ENCODE measurements around the gene CP.

Gene CP

DNA sequence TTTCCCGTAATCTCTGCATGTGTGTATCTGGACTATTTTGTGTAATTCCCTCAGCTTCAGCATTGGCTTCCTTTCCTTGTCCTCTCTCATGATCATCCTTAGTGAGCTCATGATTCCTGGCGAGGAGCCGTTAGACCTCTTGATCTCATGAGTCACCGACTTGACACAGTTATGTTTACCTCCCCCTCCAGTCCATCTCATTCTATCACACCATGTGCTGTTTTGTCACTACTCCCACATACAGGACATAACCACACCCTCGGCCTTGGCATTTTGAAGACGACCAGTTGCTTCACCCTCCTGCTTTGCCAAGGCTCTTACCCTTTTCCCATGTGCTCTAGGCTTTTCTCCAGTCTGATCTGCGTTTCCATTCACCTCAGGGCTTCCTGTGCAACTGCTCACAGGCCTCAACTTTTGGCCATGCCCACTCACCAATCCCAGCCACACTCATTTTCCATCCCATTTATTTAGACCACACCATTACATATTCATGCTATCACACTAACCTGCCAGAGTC lies 41.5 kb downstream of the CP start:
- no peak for DNase-seq

DNA sequence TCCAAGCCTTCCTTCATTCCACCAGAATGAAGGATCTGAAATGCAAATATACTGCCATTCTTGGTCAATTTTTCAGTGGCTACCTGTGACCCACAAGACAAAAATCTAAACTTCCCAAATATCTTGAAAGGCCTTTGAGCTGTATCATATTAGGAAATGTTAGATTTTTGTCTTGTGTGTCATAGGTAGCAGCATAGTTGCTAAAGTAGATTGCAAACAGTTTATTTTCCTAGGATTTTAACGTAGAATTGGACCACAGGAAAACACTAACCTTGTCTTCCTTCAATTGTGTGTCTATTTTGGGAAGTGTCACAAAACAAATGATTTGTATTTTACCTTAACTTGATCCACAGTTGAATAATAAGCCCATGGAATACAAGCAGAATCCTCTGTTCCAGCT lies 42.4 kb downstream of the CP start:
- no peak for DNase-seq

DNA sequence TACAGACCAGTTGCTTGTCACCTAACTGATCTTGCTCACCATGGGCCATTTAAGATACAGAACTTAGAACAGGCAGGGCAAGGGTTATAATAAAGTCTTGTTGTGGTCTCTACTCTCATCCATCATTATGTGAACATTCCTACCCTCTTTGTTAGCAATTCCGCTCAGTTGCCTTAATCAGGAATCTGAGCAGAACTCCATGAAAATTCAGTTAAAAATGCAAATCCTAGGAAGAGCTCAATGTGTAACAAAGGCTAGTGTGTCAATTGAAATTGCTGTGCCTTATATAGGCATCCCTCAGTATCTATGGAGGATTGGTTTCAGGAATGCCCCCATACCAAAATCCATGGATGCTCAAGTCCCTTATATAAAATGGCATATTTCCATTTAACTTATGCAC lies 44.5 kb downstream of the CP start:
- DNase-seq, result no peak

DNA sequence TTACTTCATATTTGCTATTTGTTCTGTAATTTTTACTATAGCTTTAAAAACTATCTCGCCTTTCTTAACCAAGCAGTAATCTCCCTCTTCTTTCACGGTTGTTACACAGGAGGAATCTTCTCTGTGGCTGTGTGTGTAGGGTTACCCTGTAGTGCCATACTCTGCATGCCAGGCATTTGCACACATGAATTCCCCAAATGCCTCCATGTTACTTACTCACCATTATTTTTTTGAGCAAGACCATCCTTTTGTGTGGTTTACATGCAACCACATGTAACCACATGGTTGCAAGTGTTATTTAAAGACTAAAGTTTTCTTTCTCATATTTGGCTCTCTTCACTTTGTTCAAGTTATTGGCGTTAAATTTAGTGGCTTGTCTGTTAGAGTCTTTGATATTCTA lies 46.7 kb downstream of the CP start:
- no peak for DNase-seq

DNA sequence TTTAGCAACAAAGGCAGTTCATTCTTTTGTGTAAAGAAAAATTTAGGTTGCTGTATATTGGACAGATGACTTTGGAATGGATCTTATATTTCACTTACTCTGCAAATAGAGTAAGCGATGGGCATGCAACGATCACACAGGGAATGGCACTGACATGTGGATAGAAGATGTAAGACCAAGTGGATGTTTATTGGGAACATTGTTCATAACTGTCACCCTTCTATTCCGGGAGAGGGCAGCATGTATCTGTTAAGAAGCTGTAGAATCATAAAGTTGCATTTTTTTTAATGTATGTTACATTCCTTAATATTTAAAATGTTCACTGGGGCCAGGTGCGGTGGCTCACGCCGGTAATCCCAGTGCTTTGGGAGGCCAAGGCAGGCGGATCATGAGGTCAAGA lies 51.0 kb downstream of the CP start:
- DNase-seq, result no peak

DNA sequence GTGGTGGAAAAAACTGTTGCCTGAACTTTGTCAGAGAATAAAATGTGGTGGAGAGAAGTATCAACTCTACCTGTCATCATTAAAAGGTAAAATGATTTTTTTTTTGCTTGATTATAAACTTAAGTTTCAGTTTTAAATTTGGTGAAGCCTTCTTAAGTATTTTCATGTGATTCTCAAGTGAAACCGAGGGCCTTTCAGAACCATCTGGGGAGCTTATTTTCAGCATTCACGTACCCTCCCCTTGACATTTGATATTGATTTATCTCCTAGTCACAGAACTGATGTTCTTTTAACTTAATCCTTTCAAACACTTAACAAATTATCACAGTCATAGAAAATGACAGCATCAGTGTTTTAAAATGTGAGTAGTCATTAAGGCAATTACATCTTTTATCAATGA lies 53.7 kb downstream of the CP start:
- no peak for DNase-seq

DNA sequence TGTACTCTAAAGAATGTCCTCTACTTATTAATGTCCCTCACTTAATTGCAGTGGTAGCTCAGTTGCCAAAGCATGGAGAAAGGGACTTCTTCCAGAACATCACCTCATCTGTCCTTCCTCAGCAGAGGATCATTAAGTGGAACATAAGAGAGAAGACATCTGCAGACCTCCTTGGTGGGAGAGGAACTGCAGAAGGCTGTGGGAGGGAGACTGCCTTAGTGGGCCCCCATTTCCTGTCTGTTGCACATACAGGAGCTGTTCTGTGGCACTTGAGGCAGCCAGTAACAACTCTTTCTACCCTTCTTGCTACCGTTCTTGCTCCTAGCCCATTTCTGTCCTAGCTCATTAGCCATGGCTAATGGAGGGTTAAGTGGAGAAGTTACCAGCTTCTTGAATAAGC lies 58.6 kb downstream of the CP start:
- no peak for DNase-seq

DNA sequence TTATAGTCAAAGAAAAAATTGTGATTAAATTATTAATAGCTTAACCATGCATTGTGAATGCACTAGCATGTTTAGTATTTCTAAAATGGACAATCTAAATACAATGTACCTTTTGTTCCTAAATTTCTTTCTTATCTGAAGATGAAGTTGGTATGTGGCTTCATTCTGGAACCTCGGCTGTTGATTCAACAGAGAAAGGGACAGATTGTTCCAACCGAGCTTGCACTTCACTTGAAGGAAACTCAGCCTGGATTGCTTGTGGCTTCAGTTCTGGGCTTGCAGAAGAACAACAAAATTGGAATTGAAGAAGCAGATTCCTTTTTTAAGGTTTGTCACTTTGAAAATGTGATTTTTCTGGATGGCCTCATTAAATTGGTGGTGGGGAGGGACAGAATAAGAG lies 59.6 kb downstream of the CP start:
- no peak for DNase-seq

DNA sequence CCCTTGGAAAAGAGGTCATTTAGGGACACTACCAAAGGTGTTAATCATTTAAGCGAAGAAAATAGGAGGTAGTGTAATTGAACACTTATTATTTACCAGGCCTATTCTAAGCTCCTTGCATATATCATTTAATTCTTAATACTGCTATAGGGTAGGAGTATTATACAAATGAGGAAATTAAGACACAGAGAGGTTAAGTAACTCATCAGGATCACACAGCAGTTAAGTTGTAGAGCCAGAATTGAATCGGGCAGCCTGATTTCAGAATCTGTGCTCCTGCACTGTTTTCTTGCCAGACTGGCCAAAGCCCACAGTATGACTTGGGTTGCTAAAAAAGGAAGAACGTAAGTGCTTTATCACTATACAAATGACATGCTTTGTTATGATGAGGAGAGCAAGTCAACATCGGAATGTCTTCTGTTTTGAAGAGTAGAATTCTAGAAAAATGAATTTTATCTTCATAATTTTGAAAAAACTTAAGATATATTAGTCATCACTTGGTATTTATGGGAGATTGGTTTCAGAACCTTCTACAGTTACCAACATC lies 60.8 kb downstream of the CP start:
- DNase-seq, result no peak

DNA sequence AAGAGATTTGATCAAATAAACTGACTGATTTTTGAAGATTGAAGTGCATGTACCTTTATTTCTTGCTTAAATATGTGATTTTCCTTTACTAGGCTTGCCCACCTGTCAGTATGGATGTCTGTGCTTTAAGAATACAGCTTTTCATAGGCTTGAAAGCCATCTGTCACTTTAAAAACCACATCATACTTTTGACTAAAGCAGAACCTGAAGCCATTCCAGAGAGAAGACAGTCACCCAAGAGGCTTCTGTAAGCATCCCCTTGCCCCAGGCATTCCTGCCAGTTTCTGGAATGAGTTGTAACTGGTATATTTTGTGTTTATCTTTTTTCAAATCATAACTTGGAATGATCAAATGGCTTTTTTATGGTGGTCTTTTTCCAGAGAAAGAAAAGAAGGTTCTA lies 68.2 kb downstream of the CP start:
- DNase-seq, result no peak

DNA sequence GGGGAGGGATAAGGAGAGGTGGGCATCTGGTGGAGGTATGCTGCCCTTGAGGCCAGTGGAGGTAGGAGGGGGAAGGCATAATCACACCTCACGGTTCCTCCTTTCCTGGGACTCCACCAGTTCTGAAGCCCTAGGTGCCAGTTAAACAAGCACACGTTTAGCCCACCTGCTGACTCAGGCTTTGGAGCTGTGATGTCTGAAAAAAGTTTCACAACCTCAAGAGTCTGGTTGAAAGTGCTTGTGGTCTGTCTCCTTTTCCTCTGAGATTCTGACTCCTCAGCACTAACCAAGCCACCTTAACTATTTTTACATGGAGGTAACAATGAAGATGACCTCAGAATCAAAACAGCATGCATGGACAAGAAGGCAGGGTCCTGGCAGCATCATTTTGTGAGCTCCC lies 69.2 kb downstream of the CP start:
- peak; percentile 32 to 40 for DNase-seq

DNA sequence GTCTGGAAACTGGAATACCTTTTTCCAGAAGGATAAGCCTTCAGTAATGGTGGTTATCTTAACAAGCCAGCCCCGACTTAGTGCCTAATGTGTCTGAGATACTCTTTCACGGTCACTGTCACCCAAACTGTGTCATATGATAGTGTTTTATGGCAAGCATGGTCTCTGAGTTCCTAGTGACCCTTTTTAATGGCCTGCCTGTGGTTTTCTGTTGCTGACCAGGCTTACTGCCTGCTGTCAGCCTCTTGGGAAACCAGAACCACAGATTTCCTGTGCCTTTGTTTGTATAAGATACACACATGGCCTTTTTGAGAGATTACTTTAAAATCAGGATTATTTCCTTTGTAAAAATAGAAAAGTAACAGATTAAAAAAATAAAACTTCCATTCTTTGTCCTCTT lies 69.8 kb downstream of the CP start:
- DNase-seq, result no peak

DNA sequence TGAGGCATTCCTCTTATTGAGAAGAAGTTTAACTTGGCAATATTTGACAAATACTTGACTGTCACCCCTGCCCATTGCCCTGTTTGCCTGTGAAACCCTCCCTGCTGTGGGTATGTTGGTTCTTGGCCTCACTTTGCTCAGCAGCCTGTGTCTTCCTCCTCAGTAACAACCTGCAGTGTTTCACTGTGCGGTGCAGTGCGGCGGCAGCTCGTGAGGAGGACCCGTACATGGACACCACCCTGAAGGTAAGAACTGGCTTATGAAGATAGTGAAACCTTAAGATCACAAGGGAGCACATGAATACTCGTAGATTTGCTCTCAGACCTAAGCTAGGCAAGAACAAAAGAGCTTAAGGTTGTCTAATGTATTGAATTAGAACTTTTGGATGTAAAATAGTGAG lies 71.2 kb downstream of the CP start:
- no peak for DNase-seq

DNA sequence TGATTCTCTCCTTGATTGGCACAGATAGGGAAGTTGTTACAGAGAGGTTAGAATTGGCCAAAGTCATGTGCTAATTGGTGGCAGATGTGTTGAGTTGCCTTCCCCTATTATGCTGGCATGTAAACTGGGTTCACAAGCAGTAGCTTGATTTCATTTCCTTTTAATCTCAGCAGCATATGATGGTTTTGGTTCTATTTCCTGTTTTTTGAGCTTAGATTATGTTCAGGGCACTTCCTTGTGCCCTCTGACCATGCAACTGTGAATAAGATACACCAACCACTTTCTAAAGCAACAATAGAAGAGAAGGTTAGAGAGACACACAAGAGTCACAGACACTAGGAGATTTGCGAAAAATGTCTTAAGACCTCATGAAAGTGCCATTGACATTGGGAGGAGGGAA lies 75.7 kb downstream of the CP start:
- DNase-seq, result no peak

DNA sequence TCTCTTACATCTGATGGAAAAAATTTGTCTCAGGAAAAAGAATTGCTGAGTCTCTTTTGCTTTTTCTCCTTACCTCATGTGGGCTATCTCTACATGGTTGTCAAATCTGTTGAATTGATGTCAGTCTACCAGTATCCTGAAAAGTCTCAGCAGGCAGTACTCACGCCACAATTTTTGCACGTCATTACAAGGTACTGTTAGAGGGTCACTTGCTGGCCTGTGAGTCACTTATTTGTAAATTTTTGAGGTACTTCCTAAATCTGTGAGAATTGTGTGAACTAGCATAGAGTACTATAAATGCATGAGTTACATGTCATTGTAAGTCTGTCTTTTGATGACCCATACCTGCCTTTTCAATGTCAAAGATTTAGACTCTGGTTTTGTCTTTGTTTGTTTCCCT lies 76.3 kb downstream of the CP start:
- DNase-seq, result no peak

DNA sequence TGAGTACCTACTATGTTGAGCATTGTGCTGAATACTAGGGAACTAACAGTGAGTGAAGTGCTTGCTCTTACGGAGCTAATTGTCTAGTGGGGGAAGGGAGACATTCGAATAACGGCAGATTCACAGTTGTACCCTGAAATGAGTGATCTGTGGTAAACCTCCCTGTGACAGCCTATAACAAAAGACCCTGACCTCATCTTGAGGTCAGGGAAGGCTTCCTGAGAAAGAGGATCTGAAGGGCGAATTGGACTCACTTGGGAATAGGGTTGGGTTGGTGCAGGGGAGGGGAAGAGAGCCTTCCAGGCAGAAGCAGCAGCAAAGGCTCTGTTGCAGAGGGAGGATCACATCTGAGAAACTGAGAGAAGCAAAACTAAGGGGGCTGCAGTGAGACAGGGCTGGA lies 78.9 kb downstream of the CP start:
- DNase-seq, result no peak

DNA sequence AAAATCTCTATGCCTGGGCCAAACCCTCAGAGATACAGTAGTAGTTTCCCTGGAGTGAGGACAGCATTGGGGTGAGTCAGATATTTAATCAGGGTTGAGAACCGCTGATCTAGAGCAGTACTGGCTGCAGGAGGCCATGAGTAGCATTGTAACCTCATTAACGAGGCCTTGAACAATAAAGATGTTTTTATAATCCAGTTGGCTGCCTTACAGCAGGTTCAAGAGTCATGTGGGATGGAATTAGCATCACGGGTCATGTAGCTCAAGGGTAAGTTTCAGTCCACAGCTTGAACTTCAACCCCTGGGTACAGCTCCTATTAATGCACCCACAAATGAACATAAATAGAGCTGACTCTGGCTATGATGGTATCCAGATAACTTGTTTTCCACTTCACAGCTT lies 87.1 kb downstream of the CP start:
- no peak for DNase-seq

DNA sequence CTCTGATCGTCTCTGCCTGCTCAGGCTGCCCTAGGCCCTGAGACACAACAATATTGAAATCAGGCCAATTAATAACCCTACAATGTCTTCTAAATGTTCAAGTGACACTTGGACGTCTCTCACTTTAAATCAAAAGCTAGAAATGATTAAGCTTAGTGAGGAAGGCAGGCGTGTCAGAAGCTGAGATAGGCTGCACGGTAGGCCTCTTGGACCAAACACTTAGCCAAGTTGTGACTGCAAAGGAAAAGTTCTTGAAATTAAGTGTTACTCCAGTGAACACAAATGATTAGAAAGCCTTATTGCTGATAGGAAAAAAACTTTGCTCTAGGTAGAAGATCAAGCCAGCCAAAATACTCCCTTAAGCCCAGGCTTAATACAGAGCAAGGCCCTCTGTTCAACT lies 90.0 kb downstream of the CP start:
- DNase-seq, result no peak

DNA sequence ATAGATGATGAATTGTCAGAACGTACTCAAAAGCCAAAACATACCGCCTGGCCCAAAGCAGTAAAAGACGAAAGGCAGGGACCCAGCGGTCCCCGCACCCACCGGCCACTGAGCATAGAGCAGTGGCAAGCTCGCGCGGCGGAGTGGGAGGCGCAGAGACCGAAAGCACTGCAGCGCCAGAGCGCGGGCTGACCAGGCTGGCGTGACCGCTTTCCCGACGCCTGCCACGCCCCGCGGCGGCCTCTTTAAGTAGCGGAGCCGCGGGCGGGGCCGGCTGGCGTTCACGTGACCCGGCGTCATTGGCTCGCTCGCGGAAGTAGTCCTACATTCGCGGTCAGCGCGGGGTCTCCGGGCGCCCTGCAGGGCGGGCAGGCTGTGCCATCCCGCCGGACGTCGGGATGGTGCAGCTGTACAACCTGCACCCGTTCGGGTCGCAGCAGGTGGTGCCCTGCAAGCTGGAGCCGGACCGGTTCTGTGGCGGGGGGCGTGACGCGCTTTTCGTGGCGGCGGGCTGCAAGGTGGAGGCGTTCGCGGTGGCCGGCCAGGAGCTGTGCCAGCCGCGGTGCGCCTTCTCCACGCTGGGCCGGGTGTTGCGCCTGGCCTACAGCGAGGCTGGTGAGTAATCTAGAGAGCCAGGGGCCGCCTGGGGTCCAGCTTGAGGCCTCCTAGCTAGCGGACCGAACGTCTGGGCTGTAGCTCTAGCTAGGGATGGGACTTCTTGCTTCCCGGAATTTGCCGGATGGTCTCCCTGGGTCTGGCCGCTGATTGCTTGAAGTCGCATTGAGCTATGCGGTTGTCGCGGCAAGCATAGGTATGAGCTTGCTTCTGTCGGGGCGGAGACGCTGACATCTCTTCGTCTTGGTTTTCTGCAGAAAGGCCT lies 92.1 kb downstream of the CP start, which contains the start of gene HPS3:
HPS3 (plus strand) TSS at position 313 of the 880 bp plus-strand sequence; CDS start at position 399, 86 bp downstream.
- DNase-seq, result peak; percentile 87 to 90

DNA sequence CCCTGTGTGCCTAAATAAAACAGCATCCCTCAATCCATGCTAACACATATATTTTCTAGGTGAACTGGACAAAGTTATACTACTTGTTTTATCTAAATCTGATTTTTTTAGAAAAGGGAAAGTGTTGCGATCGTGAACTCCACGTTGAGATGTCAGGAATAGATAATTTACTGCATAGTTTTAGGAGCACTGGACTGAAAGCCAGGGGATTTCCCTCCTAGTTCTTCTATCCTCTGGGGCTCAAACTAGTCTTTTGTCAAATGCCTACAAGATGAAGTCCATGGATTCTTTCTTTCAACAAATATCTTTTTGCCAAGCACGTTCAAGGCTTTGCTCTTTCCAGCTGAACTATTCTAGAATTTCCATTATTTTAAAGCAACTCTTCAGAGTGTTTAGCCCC lies 92.8 kb downstream of the CP start:
- DNase-seq, result no peak

DNA sequence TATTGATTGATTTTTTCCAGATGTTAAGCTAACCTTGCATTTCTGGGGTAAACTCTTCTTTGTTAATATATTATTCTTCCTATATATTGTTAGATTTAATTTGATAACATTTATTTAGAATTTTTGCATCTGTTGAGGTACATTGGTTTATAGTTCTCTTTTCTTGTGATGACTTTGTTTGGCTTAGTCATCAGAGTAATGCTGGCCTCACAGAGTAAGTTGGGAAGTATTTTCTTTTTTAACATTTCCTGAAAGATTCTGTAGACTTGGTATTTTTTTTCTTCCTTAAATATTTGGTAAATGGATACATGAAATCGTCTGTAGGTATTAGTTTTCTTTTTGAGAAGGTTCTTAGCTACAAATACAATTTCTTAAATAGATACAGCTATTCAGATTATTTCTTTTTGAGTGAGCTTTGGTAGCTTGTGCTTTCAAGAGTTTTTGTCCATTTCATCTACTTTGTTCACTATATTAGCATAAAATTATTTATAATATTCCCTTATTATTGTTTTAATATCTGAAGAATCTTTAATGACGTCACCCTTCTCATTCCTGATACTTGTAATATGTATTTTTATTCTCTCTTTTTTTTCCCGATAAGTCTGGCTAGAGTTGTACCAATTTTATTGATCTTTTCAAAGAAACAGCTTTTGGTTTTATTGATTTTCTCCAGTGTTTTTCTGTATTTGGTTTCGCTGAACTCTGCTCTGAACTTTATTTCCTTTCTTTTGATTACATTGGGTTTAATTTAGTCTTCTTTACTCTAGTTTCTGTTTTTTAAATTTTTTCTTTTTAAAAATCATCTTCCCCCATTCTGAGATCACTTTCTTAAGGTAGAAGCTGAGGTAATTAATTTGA lies 98.7 kb downstream of the CP start:
- no peak for DNase-seq
